HPDE6-E6E7 (cell line): ENCODE data around the gene CHST6.
"Not testable (repeated sequence)": the region's sequence is repeated elsewhere in the genome, so short reads cannot be mapped to it uniquely, and the experiment has no call there.

Experiments
- DNase-seq: peaks from one replicate; pipeline ENCODE4 v3.0.0; 2011; ENCODE audit warnings: missing footprints; ENCODE audit errors: extremely low spot score

The CHST6 gene

GRCh38 chr16:75495076-75495674 lies at the start of gene CHST6:
TSS of gene CHST6 (minus strand) at chr16:75495441. CDS start at chr16:75479828, 15,613 bp downstream.
- no peak for DNase-seq

GRCh38 chr16:75542462-75542861 lies 47.2 kb upstream of the CHST6 start:
- not testable (repeated sequence) for DNase-seq

- no peak for DNase-seq
Observed at GRCh38 chr16:75541236-75541635, 46.0 kb upstream of the CHST6 start.

GRCh38 chr16:75538882-75539565 lies 43.8 kb upstream of the CHST6 start:
- not testable (repeated sequence) for DNase-seq

- DNase-seq: no peak
Observed at GRCh38 chr16:75537776-75538175, 42.5 kb upstream of the CHST6 start.

- no peak for DNase-seq
Observed at GRCh38 chr16:75535901-75536300, 40.7 kb upstream of the CHST6 start, which contains the start of gene CHST5. TSS of gene CHST5 (minus strand) at chr16:75536108. CDS start at chr16:75530384, 5,724 bp downstream.

- no peak for DNase-seq
Observed at GRCh38 chr16:75535211-75535843, 40.1 kb upstream of the CHST6 start.

- no peak for DNase-seq
Observed at GRCh38 chr16:75534560-75535205, 39.4 kb upstream of the CHST6 start.

- DNase-seq: no peak
Observed at GRCh38 chr16:75532791-75533190, 37.5 kb upstream of the CHST6 start.

- no peak for DNase-seq
Observed at GRCh38 chr16:75532142-75532765, 37.0 kb upstream of the CHST6 start.

- DNase-seq: no peak
Observed at GRCh38 chr16:75529959-75530358, 34.7 kb upstream of the CHST6 start.

GRCh38 chr16:75529056-75529905 lies 34.0 kb upstream of the CHST6 start:
- DNase-seq: no peak

GRCh38 chr16:75527825-75528299 lies 32.6 kb upstream of the CHST6 start:
- DNase-seq: no peak

GRCh38 chr16:75526032-75526790 lies 31.0 kb upstream of the CHST6 start:
- DNase-seq: no peak

- DNase-seq: no peak
Observed at GRCh38 chr16:75519175-75519574, 23.9 kb upstream of the CHST6 start.

GRCh38 chr16:75516189-75516966 lies 21.1 kb upstream of the CHST6 start:
- not testable (repeated sequence) for DNase-seq

GRCh38 chr16:75514296-75514695 lies 19.1 kb upstream of the CHST6 start:
- DNase-seq: no peak

- peak; percentile 88 for DNase-seq
Observed at GRCh38 chr16:75506574-75506973, 11.3 kb upstream of the CHST6 start.

GRCh38 chr16:75506107-75506506 lies 10.9 kb upstream of the CHST6 start:
- no peak for DNase-seq
